T-helper 1 cell treated with Interleukin-12 subunit alpha and Interleukin-12 subunit beta and Interleukin-4 antibody, amounts not matched to agents 30 ng/mL and 1 ng/mL, for 36 hours (primary cell): Measurements from ENCODE around the gene ANK3. TPM values are rescaled to one million over a fixed set of nuclear protein-coding genes. Genes with fewer than 3 reads are reported as not detected.

ENCODE experiments used
- intact Hi-C: fragments of 100-400 bp; cut with micrococcal nuclease; formaldehyde crosslinking; loops from one replicate; pipeline ENCODE4 v1.15.1; 2024
- total RNA-seq: library from RNA; stranded (reverse); gene quantifications from 2 replicates; pipeline ENCODE4 v1.2.3, GENCODE V29; 2022

ANK3 gene
- total RNA-seq, 1 donor from 2014 or later: 85.3 TPM

DNA sequence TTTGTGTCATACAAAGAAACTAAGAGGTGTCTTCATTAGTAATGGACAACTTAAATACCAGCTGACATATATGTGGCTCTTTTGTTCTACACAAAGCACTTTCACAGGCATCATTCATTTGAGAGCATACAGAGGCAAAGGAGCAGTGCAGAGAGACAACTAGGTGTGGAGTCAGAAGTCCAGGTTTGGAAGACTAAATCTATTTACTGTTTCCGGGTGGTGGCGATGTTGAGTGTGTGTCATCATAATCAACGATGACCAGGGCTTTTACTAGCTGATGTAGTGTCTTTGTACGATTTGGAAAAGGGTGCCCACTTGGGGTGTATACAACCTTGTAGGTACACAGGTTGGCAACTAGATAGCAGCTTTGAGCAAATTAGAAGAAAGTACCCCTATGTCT, 287.9 kb downstream of the ANK3 start:
- intact Hi-C loops: loop anchor here (2.0 to 5.0 kb wide), 3 partner anchors 445 to 860 kb away; no protein-coding TSS in a partner anchor

DNA sequence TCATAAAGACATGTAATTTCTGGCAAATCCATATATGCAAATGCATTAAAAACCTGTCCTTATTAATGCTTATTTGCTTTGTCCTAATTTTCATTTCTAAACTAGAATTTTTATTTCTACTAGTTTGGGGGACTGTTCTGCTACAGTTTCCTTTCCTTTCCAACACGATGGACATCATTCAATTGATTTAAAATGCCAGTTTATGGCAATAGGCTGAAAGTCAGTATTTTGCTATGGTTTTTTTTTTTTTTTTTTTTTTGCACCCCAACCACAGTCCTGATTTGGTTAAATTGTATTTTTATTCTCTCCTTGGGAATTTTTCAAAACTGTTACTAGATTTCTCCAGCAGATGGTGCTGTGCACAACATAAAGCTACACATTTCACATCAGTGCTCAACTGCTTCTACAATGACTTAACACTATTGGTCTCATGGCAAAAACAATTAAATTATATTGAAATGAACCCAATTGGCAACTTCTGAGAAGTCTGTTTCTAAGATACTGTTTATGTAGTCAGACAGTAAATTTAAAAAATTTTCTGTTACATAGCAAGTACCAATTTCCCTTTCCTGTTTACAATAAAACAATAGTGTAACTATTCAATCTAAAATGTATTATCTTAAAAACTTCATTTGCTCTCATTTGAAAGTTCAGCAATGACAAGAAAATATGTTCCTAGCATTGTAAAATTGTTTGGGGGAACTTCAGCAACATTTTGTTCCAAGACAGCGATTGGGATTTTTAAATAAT, 289.5 kb downstream of the ANK3 start:
- intact Hi-C loops: loop anchor here (1.0 to 5.0 kb wide), 7 partner anchors 108 to 862 kb away; no protein-coding TSS in a partner anchor

DNA sequence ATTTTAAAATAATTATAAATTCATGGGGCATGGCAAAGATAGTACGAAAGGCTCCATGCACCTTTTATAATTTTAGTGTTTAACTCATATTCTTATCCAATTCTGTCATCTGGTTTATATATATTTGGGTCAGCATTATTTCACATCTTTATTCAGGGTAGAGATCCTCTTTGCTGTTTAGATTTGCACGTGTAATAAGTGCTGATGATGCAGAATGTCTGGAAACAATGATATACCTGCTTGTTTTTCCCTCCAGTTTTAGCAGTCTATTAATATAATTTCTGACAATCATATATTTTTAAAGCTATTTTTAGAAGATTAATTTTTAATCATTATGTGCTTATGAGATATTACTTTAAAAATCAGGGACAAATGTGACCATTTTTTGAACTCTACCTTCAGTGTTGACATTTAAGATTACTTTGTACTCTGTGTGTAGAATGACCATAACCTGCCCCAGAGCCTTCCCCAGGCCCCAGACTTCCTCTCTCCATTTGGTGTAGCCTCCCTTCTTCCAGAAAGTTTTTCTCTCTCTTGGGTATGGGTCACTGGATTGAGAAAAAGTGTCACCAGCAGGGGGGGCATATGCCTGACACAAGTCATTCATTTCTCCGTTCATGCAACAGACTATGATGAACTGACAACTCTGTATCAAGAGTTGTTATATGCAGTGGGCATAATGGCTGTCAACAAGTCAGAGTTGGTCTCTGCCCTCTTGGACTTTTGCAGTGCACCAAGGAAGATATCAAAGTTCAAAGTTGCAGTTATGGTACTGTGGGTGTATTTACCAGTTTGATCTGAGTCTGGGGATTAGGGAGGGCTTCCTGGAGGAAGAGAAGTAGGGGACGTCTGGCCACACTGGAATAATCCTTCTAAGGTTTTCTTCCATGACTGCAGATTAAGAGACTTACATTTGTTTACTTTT, 290.7 kb downstream of the ANK3 start:
- intact Hi-C loops: no loop called here

DNA sequence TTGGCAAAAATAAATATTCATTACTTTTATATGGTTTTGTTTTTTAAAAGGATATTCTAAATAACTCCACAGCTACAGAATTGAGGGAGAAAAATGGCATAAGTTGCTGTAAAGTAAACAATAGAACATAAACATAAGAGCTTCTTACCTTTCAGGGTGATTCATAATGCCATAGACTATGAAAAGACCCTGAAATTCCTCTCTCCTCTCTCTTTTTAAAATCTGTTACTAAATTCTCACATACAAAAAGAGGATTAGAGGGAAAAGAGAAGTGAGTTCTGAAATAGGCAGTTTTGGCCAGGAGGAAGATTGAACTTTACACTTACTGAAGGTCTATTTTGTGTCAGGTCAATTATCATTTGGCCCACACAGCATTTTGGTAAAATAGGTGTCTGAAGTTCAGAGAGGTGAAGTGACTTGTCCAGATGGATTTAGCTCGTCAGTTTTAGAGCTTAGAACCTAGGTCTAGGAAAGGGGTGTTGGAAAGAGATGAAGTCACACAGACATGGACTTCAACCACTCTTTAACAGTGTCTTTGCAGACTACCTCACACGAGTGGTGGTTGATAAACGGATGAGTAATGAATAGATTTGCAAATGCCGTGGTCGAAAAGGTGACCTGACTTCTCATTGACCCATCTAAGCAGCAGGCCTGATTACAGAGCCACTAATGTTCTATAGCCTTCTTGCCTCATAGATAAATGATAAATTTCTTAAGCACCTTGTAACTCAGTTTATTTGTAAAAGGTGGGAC, 292.7 kb downstream of the ANK3 start:
- intact Hi-C loops: no loop called here

DNA sequence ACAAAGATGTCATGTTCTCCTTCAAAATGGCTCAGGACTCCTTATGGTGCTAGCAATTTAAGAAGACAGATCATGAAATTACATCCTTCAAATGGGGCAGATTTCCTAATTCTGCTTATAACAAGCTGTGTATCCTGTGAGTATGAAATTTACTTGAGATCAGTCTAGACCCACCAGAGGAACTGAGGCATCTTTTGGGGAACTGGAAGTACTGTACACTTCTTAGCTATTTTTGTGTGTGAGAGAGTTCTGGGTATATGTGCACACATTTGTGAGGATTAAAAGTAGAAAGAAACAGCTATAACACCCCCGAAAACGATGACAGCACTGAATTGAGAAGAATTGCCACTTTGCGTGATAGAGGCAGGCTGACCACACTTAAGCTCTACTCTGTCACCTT, 296.4 kb downstream of the ANK3 start:
- intact Hi-C loops: no loop called here

DNA sequence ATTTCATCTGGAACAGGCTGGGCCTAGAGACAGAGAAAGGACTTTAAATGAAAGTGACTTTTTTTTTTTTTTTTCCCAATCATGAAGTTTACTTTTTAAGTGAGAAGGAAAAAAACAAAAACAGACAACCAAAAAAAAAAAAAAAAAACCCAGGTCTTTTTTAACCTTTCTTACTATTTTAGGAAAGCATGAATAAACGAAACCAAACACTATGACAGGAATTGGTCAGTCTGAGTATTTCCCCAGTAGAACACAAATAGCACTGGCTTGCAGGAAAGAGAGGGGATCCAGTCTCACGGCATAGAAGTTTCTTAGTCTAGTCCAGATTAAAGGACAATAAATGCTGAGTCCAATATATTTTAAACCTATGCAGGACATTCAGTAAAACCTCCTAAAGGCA, 302.8 kb downstream of the ANK3 start:
- intact Hi-C loops: no loop called here

DNA sequence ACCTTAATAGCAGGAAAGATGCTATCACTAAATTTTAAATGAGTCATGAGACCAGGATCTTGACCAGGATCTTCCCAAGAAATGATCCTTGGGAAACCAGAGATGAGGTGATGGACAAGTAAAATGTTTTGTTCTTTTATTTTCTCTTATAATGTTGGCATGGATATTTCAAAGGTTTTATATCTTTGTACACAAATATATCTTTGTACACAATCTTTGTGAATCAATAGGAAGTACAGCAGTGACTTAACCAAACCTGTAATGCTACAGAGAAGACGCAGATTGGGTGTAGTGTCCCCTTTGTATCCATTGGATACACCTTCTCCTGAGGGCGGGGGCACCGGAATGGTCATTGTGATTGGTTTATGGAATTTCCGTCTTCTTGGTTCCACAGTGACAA, 303.3 kb downstream of the ANK3 start:
- intact Hi-C loops: no loop called here

DNA sequence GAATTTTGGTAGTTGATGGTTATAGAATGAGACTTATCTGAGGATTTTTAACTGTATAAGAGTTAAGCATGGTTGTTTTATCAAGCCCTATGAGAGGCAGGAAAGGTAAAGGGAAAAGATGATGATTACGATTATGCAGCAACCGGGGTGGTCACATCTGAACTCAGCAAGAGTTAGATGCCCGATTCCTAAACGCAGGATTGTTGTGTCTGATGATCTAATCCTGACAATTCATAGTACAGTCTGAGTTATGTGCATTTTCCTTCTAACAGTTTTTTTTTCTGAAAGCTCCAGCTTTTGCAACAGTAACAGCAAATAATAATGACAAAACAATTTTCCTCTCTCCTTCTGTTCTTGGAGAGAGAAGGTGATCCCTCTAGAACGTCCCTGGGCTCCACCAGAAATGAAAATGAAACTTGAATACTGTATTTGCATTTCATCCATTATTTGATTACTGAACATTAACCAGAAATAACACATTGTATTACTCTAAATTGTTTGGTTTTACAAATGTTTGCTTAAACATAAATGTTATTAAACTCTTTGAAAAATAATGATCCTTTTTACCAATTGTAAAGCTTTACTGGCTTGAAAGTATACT, 306.8 kb downstream of the ANK3 start:
- intact Hi-C loops: no loop called here

DNA sequence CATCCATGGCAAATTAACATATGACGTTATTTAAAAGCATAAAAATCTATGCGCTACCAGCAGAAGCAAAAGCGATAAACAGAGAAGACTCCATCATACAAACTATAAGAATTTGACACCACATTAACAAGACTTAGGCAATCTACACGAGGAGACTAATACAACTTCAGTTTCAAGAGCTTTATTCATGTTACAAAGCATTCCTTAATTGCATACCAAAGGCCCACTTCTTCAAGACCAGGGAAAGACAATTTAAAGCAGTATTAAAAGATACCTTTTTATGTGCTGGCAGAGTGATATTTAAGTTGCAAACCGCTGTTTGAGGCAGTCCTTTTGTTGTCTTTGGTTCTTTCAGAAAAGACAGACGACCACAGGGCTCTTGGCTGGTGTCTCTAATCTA, 307.3 kb downstream of the ANK3 start:
- intact Hi-C loops: no loop called here

DNA sequence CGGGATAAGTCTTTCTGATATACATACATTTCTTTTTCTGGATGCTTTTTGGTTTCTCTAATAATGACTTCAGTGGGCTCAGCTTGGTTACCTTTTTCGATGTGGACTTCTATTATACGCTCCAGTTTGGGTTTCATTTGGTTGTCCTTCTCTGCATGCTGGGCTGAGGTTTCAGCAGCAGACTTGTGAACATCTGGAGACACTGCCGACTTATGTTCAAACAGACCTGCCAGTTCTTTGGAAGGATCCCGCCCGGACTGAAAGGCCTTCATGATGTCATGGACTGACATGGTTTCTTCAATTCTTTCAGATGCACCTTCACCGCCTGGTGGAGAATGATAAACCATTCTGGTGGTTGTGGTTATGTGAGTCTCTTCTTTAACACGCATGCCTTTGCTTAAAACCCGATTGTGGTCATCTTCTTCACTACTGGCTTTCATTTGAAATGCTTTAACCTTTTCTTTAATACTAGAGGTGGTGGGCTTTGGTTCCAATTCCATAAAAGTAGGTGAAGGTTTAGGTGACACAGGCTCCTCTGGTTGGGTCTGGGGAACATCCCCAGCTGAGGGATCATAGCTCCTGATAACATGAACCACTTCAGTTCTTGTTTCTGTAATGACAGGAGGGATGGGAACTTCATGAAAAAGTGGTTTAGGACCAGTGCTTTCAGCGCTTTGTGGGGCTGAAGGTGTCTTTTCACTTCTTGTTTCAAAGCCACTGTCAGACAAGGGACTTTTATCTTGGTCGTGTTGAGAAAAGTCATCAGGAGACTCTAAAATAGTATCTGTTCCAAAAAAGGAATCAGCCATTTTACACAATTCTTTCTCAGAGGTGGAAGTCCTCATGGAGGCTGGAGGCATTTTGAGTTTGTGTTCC, 315.7 kb downstream of the ANK3 start:
- intact Hi-C loops: no loop called here

DNA sequence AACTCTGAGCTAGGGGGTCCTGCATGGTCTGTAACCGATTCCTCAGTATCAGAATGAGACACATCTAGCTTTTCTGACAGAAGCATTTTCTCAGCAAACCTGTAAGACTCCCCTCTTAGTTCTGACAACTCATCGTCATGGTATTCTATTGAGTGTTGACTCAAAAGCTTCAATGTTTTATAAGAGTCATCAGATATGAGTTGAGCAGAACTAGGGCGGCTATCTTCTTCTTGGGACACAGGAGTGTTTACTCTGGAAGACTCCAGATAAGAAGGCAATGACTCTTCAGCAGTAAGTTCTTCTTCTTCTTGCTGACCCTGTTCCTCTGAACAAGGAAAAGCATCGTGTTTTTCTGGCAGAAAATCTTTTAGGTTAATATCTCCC, 316.3 kb downstream of the ANK3 start:
- intact Hi-C loops: no loop called here

DNA sequence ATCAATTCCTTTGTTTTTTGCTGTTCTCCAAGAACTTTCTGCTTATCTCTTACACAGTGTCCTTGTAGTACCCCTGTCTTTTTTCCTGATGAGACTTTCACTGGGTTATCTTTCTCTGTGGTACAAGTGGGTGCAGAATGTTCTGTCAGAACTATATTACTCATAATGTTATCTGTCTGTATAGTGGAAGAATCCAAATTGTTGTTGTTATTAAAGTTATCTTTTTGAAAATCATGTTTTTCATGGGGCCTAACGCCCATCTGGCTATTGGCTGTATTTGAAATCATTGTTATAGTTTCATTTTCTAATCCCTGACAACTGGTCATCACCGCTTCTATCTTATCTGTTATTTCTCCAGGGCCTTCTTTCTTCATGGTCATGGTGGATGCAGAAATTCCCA, 320.4 kb downstream of the ANK3 start:
- intact Hi-C loops: no loop called here

DNA sequence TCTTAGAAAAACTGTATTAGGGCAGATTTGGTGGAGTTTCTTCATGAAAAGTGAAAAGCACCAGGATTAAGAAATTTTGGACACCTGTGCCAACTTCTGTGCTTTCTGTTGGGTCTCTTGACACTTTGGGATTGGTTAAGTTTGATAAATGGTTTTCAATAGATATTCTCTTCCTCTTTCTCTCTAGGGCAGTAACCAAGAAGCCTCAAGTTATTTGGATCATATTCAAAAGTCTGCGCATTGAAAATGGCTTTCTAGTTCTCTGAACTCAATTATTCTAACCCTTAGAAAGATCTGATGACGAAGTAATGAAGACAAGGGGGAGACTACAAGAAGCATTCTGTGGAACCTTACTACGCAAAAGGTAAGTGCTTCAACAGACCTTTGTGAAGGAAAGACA, 339.3 kb downstream of the ANK3 start:
- intact Hi-C loops: no loop called here

DNA sequence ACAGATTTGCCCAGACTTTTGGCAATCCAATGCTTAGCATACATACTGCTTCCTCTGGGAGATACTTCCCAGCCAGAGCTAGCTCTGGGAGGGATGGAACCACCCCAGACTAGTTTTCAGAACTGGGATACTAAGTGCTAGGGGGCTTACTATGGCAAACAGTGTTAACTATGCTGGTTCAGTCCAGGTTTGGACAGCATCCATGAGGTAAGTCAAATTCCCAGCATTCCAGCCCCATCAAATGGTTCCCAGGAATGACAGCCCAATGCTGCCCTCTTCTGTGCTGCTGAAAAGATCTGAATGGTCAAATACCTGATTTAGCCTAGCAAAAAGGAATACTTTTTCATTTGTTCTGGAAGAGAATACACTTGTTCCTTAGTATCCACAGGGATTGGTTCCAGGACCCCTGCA, 341.6 kb downstream of the ANK3 start:
- intact Hi-C loops: no loop called here

DNA sequence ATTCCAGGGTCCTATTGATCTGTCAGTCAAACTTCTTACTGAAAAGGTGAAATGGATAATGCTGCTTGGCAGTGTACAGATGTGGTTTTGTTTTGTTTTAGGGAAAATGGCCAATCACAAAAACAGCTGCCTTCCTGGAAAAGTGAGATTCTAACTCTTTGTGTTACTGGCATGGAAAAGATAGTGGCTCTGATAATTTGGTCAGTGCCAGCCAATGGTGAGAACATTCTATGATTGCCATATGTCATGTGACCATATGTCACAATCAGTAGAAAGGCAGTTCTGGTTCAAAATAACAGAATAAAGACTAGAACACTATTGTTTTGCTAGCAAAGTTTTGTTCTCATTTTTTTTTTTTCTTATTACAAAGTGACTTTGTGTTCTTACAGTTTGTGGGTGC, 344.1 kb downstream of the ANK3 start:
- intact Hi-C loops: no loop called here

DNA sequence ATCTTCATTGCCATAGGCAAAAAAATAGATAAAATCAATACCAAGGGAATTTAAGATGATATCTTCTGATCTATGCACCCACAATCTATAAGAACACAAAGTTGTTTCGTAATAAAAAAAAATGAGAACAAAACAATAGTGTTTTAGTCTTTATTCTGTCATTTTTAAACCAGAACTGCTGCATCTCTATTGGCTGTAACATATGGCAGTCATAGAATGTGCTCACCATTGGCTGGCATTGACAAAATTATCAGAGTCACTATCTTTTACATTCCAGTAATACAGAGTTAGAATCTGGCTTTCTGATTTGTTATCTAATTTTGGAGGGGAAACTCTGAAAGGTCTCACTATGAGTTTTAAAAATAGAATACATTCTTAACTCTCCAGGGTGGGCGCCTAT, 344.7 kb downstream of the ANK3 start:
- intact Hi-C loops: no loop called here

DNA sequence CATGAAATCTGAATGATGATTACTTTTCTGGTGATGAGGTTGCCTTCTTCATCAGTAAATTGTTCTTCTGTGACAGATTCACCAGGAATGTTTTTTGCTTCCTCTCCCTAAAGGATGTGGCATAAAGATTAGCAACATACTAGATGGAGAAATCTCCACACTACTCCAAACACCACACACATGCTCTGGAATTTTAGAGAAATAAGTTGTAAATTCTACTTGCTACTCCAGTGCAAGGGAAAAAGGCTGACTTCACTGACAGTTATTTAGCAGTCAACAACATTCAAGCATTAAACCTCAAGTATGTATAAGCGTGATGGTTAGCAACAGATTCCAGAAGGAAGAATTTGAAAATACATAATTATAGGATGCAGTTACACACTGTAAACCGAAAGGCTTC, 345.4 kb downstream of the ANK3 start:
- intact Hi-C loops: no loop called here

DNA sequence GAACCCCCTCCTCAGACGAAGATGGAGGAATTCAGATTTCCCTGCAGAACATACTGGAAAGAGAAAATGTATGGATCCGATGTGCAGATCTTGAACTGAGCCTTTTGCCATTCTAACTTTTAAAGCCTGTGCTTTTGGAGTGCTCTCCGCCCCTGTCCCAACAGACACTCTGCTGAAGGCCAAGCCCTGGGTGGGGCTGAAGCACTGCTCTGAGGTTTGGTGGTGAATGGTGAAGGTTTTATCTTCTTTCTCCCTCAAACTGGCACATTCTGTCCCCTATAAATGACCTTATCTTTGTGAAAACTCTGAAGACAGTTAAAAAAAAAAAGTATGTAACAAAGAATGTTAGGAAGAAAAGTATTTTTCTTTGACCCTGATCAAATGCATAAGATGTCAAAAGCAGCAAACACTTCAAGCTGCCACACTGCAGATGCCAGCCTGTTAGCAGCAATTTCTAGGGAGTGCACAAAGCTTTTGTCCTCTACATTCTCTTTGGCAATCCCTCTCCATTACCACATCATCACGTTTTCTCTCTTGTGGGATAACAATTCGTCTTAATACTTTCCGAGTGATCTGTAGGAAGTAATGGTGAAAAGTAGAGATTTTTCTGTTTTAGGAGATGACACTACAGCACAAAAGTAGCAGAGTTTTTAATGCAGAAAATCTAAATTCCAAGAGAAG, 346.0 kb downstream of the ANK3 start:
- intact Hi-C loops: no loop called here

DNA sequence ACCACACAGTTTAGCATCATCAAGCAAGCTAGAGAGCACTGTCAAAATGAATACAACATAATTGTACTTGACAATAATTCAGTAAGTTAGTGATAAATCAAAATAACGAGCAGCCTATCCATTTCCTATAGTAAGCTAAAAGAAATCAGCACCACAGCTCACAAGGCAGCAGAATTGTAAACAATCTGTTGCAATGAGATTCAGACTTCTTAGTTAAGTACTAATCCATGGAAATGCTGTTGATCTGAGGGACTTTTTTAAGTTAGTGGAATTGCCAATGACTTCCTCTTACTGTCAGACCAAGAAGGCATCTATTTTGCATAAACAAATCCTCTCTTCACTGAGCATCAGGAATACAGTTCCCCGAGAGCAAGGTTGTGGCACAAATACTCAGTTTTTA, 346.8 kb downstream of the ANK3 start:
- intact Hi-C loops: no loop called here

DNA sequence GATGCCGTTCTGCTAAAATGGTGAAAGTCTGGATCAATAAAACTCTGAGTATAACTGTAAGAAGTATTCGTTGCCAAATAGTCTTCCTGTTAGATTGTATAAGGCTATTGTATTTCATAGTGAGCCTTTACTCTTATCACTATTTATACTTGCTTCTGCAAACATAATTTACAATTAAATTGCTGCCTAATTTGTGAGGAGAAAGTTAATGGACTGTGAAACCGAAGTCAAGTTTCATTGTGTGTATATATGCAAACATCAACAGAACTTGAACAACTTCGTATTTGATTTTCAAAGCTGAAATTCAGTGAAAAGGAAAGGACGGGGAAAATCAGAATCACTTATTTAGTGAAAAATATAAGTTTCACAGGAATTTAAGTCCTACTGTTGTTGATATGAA, 347.4 kb downstream of the ANK3 start:
- intact Hi-C loops: no loop called here
